GM06990 (cell line): ENCODE measurements around the gene ANXA3.

ENCODE experiments used
- DNase-seq: peaks from one replicate; pipeline ENCODE4 v3.0.0-alpha.2; 2011; ENCODE audit not compliant: insufficient read length; ENCODE audit errors: extremely low read depth
- H3K27me3 ChIP-seq: replicated peaks from 2 replicates; pipeline ENCODE4 v1.6.0; 2011; ENCODE audit warnings: low read length; ENCODE audit not compliant: control insufficient read depth, insufficient read depth
- H3K36me3 ChIP-seq: 2 replicates; pipeline ENCODE4 v1.5.1; 2011; ENCODE audit warnings: low read length; ENCODE audit not compliant: control insufficient read depth, insufficient read depth
- H3K4me3 ChIP-seq: replicated peaks from 2 replicates; pipeline ENCODE4 v1.5.1; 2011; ENCODE audit warnings: low read depth, mild to moderate bottlenecking, control low read depth, low read length
- CTCF ChIP-seq: IDR thresholded peaks from 2 replicates; pipeline ENCODE4 v1.5.1; 2011; ENCODE audit warnings: low read length, control low read depth, mild to moderate bottlenecking, inconsistent platforms; ENCODE audit not compliant: insufficient read depth, poor library complexity, severe bottlenecking

Gene ANXA3

GRCh38 chr4:78562687-78563086 lies 11.1 kb downstream of the ANXA3 start:
- Histone ChIP-seq H3K4me3 (no peak overlapping the region), H3K27me3 (peaks cover 2% of the 10 kb centered on the region; the same call in 1 of the 2 replicates), H3K36me3 (no peaks in the 10 kb centered on the region)
- TF ChIP-seq CTCF: no peak
- no peak for DNase-seq

GRCh38 chr4:78565971-78566372 lies 14.4 kb downstream of the ANXA3 start:
- no peak overlapping the region for H3K4me3 ChIP-seq
- DNase-seq: no peak
- TF ChIP-seq CTCF: no peak
- H3K36me3 ChIP-seq: no peaks in the 10 kb centered on the region
- peaks cover 2% of the 10 kb centered on the region; the same call in 1 of the 2 replicates for H3K27me3 ChIP-seq

- Histone ChIP-seq H3K27me3 (no peaks in the 10 kb centered on the region), H3K4me3 (no peak overlapping the region), H3K36me3 (no peaks in the 10 kb centered on the region)
- no peak for TF ChIP-seq CTCF
- no peak for DNase-seq
These were observed 15.4 kb downstream of the ANXA3 start for GRCh38 chr4:78566834-78567499.

- DNase-seq: no peak
- no peak overlapping the region for H3K4me3 ChIP-seq
These were observed 16.0 kb downstream of the ANXA3 start for GRCh38 chr4:78567500-78568060.

GRCh38 chr4:78568640-78569305 lies 17.2 kb downstream of the ANXA3 start:
- Histone ChIP-seq H3K27me3 (no peaks in the 10 kb centered on the region), H3K36me3 (no peaks in the 10 kb centered on the region), H3K4me3 (no peak overlapping the region)
- TF ChIP-seq CTCF: no peak
- DNase-seq: no peak

More at GRCh38 chr4:78567500-78568060, 16.0 kb downstream of the ANXA3 start:
- no peak for TF ChIP-seq CTCF
- H3K27me3 ChIP-seq: no peaks in the 10 kb centered on the region
- H3K36me3 ChIP-seq: no peaks in the 10 kb centered on the region
